GM18517 (cell line): ENCODE data around the gene B3GALT6.

ENCODE experiments used
- ATAC-seq: cut with Tn5 transposase; IDR thresholded peaks from one replicate; pipeline ENCODE4 v1.9.1; 2021; ENCODE audit warnings: mild to moderate bottlenecking, moderate library complexity; ENCODE audit not compliant: unreplicated experiment

The B3GALT6 gene

DNA sequence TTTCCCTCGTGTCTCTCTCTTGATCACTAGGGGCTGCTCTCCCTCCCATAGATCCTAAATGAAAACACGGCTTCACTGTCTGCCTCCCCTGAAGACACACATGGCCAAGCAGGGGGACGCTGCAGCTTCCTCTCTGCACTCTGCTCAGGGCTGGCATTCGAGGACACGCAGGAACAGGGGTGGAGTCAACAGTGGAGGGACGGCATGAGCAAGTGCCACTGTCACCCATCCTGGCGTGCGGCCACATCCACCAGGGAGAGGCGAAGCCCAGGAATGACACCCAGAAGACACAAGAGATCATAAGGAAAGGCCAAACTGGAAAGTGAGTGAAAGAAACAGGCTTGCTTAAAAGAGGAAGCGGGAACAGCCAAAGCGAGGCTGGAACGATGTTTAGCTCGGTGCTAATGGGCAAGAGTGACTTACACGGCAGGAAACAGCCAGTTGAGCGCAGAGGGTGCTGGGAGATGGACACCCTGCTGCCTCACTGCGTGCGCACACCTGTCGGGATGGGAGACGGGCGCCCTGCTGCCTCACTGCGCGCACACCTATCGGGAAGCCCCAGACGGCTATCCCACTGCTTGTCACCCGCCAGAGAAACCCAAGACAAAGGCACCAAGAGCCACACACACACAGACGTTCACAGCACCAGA is 28.0 kb downstream of the B3GALT6 start:
- ATAC-seq, result no peak

DNA sequence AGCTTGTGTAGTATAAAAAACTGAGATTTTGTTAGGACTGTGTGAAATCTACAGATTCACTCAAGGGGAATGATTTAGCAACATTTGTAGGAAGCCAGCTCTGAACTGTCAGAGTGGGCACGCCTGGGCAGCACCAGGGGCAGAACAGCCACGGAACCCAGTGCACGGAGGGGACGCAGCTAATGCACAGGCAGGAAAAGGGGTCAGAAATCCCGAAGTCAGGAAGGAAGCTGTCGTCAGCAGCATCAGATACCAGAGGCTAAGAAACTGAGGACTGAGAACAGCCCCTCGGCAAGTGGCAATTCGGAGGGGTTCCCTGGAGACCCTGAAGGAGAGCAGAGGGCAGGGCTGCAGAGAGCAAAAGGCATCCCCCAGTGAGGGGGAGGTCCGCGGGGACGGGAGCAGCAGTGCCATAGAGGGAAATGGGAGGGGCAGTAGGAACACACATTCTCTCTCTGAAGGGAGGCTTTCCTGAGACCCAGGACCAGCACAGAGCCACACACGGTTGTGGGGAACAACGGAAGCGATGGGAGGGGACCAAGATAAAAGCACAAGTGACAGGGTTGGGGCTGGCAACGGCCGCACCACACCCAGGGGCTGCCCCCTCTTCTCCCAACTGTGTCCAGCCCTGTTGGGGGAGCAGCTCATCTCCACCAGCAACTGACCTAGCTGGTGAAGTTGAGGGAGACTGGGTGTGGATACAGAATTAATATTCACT is 29.0 kb downstream of the B3GALT6 start:
- no peak for ATAC-seq

DNA sequence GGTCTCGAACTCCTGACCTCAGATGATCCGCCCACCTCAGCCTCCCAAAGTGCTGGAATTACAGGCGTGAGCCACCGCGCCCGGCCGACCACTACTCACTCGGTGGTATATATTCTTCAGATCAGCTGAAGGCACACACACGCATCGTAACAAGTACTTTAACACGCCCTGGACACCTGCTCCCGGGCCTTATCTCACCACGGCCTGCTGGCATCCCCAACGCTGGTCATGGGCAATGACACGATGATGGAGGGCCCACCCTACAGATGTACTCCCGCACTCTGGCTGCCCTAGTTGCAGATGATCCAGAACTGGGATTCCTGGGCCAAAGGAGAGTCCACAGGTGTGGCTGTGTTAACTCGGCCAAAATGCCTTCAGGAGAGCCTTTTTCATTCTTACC is 30.0 kb downstream of the B3GALT6 start:
- no peak for ATAC-seq

DNA sequence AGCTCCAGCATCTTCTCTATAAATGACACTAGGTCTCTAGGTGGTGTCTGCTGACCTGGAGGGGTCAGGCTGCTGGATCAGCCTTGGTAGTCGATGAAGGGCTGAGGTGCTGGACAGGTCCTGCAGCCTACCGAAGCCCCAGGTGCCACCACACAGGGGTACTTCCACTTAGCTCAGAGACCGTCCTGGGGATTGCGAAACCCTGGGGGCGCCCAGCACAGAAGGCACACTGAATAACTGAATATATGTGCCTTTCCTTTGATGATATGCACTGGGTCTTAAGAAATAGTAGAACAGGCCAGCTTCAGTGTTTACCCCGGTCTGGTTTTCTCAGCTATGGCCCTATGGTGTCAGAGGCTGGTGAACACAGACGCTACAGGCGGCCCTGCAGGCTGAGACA is 30.7 kb downstream of the B3GALT6 start:
- ATAC-seq, result no peak

DNA sequence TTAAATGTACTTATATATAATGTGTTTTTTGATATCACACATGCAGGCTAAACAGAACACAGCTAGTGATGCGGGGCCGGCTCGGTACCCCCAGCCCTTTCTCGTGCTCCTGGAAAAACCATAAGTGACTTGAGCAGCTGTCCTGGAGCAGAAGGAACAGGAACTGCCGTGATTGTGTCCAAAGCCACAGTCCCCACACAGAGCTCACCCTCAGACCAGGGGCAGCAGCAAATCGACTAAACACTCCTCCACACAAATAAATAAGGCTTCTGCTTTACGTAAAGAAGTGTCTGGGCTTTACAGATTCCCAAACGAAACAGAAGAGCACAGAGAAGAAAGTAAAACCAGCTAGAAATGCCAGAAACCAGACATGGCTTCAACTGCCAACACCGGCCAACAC is 32.0 kb downstream of the B3GALT6 start:
- ATAC-seq, result no peak

DNA sequence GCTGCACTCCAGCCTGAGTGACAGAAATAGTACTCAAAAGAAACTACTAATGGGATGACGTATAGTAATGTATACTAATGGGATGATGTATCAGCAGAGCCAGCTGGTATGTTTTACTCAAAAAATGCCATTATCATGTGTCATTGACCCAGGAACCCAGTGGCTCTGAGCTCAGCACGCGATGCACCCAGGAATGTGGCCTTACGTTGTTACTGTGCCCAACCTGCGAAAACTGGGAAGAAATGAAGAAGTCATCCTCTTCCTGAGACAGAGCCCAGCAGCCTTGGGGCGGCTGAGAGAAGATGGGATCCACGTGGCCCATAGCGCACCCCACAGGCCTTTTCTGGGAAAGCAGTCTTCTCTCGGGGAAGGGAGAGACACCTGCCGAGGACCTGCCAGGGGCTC is 32.8 kb downstream of the B3GALT6 start:
- ATAC-seq, result no peak

DNA sequence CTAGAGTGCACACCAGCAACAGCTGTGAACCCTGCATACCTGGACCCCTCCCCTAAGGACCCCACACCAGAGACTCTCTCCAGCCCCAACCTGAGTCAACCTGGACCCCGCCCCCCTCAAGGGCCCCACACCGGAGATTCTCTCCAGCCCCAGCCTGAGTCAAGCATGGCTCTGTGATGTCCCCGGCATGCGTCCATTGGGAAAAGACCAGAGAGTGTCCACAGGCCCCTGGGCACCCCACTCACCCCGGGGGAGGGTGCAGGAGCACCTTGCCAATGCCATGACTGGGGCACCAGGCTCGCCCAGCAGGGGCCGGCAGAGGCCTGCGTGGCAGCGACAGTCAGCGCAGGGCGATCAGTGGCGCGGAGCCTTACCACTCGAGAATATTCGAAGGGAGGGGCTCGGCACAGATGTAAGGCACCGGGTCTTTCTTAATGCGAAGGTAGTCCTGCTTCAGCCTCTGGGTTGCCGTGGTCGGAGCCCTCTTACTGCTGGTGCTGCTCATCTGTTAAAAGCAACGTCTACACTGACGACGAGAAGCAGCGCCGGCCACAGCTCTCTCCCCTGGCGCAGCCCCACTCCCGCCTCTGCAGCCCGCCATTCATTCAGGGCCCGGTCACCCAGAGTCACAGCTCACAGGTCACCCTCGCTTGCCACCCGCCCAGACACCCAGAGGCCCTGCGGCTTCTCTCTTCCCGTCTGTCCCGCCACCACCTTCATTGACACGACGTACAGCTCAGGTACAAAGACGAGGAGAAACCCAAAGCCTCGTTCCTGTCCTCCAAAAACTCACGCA is 35.6 kb downstream of the B3GALT6 start:
- no peak for ATAC-seq

DNA sequence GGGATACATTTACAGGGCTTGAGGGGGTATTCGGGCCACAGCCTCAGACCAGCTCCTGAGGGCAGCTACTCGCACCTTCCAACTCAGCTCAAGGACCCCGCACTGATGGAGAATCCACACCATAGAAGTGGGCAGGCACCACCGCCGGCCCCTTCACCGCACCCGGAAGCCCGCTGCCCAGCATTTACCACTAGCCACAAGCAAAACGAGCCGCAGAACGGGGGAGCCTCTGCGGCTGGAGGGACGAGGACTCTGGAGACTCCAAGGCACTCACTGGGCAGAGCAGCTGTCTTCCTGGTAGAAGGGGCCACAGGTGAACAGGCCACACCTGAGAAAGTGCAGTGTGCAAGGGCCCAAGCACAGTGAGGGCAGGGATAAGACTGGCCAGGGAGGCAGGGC is 36.2 kb downstream of the B3GALT6 start:
- ATAC-seq, result no peak

DNA sequence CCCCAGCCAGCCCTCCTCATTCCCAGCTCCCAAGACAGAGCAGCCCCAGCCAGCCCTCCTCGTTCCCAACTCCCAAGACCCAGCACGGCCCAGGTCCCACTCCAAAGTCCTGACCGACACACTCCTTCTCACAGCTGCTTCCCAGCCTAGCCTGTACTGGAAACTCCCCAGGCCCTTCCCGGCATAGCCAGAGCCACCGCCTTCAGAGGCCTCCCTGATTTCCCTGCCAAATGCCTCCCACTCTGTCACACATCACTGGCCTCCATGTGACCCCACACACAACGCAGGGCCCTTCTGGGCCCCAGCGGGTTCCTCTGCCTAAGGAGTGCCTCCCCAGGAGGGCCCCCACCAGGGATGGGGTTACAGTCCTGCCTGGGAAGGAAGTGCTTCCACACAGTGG is 38.8 kb downstream of the B3GALT6 start:
- no peak for ATAC-seq

DNA sequence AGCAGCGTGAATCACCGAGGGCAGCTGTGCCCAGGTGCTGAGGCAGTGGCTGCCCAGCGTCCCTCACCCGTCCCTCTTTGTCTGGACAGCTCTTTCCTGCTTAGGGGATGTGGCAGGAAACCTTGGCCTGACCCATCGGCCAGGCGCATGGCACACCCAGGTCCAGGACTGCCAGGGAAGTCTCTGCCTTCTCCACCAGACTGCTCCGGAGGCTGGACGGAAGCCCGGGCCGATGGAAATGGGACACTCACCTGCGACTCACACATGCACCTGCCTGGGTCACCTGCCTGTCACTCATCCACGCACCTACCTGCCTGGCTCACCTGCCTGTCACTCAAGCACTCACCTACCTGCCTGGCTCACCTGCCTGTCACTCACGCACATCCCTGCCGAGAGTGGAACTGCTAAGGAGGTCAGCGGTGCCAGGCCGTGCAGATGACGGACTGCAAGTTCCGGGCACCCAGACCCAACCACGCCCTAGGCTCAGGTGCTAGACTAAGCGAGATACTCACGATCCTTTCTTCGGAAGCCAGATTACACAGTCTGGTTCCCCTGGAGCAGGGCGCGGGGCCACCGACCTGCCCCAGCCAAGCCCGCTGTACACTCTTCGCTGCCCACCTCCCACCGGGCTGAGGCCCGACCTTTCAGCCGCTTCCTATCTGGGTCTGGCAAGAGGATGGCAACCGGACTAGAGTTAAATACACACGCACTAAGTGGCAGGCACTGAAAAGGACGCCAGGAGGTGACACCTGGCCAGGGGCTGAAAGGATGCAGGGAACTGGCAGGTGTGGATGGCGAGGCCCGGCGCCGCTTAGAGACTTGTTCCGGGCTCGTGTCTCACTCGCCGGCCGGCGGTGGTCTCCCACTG is 40.5 kb downstream of the B3GALT6 start:
- ATAC-seq, result no peak

DNA sequence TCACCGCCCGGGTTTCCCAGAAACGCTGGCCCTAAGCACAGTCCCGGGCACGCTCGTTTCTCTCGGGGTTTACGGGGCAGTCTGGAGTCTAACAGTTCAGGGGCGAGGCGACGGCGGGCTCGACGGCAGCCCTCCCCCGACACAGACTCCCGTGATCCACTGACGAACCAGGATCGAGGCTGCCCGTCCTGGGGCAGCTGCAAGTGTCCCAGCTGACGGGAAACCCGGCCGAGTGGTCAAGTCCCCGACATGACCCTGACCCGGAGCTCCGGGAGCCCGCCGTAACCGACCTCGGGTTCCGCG is 41.1 kb downstream of the B3GALT6 start:
- ATAC-seq, result peak; percentile 4

DNA sequence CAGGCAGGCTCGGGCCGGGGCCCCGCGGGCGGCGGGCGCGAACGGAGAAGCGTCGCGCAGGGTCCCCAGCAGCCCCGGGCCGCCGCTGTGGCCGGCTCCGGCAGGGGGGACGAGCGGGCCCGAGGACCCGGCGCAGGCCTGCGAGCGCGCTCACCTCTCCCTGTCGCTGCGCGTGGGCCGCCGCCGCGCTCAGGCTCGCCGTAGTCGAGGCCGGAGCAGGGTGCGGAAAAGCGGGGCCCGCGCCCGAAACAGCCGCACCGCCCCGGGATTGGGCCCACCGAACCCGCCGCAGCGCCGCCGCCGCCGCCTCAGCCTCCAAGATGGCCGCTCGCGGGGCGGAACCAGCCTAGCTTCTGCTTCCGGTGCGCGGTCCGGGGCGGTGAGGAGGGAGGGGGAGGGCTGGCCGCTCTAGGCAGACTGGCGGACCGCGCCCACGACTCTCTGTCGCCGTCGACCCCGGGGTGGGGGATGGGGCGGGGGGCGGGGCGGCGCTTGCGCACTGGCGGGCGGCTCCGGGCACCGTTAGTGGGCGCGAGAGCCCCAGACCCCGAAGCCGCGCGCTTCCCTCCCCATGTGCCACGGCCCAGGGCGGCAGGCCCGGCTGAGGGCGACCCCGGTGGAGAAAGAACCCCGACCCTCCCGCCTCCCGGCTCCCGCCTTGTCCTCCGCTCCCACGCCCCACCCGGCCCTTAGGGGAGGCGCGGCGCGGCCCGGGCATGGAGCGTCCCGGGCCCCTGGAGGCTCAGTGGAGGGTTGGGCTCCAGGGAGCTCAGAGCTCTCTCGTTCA is 41.7 kb downstream of the B3GALT6 start, which contains the start of gene UBE2J2:
TSS of gene UBE2J2 (minus strand) at position 343 of the 787 bp plus-strand sequence. CDS start 5,862 bp downstream, outside the sequence.
- peak; percentile 50 for ATAC-seq

DNA sequence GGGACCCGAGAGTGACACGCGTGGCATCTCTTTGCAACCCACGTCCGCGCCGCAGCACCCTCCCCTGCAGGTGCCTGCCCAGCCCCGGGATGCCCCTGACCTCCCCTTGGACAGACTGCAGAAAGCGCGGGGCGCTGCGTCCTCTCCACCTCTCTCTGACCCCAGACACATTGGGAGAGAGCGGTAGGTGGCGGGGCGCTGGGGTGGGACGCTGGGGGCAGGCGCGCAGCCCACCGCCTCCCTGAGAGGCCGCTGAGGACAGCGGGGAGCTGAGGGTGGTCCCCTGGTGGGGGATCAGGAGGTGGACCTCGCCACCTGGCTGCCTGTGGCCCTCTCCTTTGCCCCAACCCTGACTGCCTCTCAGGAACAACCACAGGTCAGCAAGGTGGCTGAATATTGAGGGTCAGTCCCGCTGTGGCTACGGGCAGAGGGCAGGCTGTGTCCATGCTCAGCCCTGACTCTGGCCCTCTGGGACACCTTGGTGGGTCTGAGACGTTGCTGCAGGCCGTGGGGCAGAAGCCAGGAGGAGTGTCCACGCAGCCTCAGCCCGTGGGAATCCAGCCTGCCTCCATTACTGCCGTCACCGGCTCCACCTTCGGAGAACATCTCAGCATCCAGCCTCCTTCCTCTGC is 42.4 kb downstream of the B3GALT6 start:
- no peak for ATAC-seq

DNA sequence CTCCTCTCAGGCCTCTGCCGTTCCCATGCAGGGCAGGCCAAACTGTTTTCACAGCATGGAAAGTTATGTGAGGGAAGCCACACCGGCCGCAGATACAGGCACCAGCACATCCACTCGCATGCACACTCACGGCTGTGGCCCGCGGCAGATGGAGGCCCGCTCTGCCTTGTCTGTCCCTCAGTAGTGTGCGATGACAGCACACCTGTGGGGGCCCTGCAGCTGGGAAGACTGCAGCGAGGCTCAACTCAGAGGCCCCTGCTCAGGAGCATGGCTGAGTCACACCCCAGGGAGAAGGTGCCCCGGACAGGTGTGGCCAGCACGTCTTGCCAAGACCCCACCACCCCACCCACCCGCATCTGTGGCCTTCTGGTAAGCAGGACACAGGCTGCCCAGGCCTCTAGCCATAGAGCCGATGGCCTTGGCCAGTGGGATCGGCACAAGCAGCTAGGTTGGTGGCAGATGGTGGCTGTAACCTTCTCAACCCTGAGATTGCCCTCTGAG is 42.9 kb downstream of the B3GALT6 start:
- ATAC-seq, result no peak

DNA sequence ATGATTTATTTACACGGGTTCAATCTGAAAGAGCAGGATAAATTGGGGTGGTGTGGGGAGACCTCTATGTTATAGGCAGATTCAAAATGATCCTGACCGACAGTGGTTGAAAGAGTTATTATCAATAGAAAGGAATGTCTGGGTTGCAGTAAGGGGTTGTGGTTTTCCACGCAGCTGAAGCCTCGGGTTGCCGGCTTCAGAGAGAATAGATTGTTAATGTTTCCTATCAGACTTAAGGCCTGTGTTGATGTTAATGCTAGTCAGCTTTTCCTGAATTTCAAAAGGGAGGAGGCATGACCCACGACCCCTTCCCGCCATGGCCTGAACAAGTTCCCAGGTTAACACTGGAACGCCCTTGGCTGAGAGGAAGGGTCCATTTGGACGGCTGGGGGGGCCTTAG is 43.8 kb downstream of the B3GALT6 start:
- ATAC-seq, result no peak

DNA sequence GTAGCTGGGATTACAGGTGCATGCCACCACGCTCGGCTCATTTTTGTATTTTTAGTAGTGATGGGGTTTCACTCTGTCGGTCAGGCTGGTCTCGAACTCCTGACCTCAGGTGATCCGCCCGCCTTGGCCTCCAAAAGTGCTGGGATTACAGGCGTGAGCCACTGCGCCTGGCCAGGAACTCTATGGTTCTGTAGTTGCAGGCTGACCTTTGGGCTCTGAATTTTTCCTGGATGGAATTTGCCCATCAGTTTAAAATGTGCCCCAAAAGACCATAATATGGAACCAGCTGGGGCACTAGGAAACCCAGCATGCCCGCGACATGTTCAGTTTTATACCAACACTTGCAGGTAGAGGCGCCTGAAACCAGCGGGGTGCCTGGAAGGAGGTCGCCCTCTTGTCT is 46.6 kb downstream of the B3GALT6 start:
- ATAC-seq, result no peak

DNA sequence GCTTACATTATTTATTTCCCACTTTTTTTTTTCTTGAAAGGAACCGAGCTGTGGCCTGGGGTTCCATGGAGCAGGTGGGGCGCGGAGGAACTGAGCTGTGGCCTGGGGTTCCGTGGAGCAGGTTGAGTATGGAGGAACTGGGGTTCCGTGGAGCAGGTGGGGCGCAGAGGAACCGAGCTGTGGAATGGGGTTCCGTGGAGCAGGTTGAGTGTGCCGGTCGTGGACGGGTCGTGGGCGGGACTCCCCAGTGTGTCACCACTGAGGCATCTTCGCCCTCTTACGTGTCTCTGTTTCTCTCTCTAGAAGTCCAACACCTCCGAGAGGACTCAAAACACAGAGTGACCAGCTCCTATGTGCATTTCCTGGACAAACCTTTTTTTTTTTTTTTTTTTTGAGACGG is 47.0 kb downstream of the B3GALT6 start:
- no peak for ATAC-seq

DNA sequence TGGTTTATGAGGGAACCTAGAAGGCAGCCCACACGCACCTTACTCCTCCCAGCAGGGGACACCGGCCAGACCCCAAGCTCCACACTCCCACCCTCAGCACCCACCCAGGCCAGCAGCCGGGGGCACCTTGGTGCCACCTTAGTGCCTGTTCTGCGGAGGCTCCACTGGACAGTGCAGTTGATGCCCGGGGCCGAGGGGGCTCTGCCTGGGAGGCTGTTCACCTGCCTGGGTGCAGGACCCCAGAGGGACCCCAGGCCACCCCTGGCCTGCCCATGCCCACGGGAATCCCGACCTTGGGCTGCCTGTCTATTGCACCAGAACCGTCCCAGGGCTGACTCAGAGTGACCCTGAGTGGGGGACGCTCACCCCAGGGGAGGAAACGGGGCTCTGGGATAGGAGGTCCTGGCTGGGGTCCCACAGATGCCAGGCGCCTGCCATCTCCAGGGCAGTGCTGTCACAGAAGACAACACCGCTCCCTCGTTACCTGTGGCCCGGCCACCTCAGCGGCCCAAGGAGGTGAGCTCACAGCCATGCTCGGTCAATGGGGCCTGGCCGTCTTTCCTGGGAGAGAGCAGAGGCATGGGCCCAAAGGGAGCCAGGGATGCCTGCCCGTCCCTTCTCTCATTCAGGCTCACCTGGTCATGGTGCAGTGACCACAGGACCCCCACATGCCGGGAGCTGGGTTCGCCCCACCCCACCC is 48.9 kb downstream of the B3GALT6 start:
- ATAC-seq, result no peak
